Stimulated activated CD4-positive, alpha-beta T cell treated with anti-CD3 and anti-CD28 coated beads, Interleukin-1b, Interleukin-23, amount 100 ng/mL, for 48 hours (primary cell): Measurements from ENCODE around the gene EFS.
A peak's percentile ranks its signal among the peaks of the same experiment; 100 is the strongest.
"Not testable (repeated sequence)": the region's sequence is repeated elsewhere in the genome, so short reads cannot be mapped to it uniquely, and the experiment has no call there.

ENCODE experiments used
- DNase-seq: peaks from one replicate; pipeline ENCODE4 v3.0.0-alpha.2; 2020

EFS gene

GRCh38 chr14:23356662-23357061, 8.3 kb downstream of the EFS start:
- DNase-seq = no peak

DNA sequence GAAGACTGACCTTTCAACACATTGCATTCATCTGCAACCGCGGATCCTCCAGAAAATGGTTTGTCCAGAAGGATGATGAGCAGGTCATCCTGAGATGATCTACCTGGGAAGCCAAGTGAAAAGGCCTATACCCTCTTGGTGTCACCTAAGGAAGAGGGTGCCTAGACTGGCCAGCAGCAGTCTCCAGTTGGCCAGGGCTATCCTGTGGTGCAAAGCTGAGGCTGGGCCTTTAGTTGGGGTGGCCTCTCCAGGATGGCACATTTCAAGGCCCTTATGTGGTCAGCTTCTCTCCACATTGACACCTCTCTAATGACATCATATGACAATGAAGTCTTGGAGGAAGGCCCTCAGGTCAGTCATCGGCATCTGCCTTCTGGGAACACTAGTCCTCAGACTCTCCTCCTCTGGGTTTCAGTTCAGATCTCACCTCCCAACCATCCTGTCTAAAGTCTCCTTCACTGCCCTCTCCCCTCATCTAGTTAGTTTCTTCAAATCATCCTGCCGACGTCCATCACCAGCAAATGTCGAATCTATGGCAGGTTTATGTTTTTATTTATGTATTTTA, 9.0 kb downstream of the EFS start:
- DNase-seq = no peak

GRCh38 chr14:23354990-23355389, 10.0 kb downstream of the EFS start:
- no peak for DNase-seq

GRCh38 chr14:23353433-23353780, 11.6 kb downstream of the EFS start:
- no peak for DNase-seq

- DNase-seq = peak; percentile 52
Measured at GRCh38 chr14:23352506-23353432, 12.2 kb downstream of the EFS start, which contains the start of gene SLC22A17. TSS of gene SLC22A17 (minus strand) at chr14:23352887.

DNA sequence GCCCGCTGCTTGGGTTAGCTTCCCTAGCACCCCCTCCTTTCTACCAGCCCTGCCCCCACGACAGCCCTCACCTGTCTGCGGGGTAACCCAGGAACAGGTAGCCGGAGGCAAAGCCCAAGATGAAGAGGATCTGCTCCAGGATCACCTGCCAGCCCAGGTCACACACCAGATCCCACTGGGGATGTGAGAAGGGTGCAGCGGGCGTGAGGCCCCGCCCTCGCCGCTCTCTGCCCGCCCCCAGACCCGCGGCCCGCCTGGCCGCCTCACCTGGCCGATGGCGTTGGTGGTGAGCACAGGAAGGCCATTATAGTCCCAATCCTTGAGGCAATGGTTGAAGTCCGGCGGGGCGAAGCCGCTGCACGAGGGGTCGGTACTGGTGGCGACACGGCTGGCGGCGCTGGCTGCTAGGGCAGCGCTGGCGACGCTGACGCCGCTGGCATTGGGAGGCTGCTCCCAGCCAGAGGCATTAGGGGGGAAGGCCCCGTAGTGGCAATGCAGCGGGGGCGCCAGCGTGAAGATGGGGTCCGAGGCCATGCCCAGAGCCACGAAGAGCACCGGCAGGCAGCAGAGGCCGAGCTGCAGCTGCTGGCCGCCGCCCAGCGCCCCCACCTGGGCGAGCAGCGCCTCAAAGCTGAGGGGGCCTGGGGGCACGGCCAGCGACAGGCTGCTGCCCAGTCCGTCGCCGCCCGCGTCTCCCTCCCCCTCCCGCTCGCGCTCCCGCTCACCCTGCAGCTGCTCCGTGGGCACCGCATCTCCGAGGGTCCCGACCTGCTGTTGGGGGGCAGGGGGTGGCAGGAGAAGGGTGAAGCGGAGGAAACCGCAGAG, 13.1 kb downstream of the EFS start:
- DNase-seq = no peak

DNA sequence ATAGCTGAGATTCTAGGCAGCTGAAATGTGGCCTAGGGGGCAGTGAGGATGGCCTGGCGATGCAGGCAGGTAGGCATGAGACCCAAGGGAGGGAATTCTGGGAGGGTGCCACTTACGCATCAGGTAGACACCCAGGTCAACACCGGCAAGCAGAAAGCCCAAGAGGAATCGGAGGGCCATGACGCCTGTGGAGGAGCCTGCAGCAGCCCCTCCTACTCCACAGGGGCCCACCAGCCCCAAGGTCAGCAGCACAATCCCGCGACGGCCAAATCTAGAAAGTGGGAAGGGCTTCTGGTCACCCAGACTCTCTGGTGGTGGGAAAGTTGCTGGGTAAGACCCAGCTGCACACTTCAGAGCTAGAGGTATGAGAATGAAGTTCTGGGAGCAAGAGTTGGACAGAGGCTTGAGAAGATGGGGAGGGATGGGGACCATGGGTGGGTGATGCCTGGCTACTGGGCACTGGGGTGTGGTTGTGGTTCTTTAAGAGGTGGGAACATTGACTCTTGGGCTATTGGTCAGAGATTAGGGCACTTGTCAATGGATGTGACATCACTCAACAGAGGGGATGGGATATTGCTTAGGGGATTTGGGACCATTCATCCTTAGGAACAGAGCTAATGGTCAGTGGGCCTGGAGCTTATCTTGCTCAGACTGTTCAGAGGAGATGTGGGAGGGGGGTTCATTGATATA, 15.7 kb downstream of the EFS start:
- no peak for DNase-seq

GRCh38 chr14:23348297-23348655, 16.7 kb downstream of the EFS start:
- no peak for DNase-seq

DNA sequence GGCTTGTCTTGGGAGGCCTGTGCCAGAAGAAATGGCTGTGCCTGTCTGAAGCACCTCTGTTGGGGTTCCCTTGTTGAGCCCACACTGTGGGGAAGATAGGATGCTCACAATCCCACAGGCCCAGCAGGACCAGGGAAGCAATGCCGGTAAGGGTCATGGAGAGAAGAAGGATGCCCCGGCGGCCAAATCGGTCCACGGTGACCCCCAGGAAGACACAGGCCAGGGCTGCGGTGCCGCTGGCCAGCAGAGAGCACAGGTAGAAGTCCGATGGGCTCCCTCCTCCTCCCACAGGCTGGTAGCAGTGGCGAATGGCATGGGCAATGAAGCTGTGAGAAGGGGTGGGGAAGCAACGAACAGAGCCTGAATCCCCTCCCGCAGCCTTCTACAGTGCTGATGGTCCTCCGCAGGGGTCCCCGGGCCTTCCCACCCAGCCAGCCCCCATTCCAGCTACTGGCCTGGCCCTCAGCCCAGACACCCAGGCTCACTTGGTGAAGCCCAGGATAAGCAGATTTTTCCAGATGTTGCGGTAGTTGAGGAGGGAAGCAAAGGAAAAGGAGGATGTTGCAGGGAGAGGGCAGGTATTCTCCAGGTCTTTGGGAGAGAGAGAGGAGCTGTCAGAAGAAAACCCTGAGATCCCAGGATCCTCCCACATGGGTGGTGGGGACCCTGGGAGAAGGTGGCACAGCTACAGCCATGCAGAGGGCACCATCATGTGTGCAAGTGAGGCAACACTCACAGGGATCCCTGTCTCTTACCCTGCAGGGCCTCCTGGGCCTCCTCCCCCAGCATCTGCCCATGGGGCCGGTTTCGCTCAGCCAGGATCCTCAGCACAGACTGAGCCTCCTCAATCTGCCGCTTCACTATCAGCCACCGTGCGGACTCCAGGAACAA, 17.3 kb downstream of the EFS start:
- DNase-seq = no peak

- DNase-seq = no peak
Measured at GRCh38 chr14:23346693-23347405, 18.1 kb downstream of the EFS start.

- no peak for DNase-seq
Measured at GRCh38 chr14:23345987-23346692, 18.8 kb downstream of the EFS start.

- DNase-seq = no peak
Measured at GRCh38 chr14:23344481-23344880, 20.5 kb downstream of the EFS start.

- no peak for DNase-seq
Measured at GRCh38 chr14:23339506-23340268, 25.3 kb downstream of the EFS start.

DNA sequence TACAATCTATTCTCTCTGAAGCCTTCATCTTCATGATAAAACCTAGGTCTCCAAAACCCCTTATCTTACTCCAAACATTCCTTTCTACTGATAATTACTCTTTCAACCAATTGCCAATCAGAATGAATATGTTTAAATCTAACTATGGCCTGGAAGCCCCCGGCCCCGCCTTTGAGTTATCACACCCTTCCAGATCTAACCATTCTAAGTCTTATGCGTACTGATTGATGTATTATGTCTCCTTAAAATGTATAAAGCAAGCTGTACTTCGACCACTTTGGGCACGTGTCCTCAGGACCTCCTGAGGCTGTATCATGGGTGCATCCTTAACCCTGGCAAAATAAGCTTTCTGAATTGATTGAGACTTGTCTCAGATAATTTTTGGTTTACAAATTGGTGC, 29.3 kb downstream of the EFS start:
- no peak for DNase-seq

DNA sequence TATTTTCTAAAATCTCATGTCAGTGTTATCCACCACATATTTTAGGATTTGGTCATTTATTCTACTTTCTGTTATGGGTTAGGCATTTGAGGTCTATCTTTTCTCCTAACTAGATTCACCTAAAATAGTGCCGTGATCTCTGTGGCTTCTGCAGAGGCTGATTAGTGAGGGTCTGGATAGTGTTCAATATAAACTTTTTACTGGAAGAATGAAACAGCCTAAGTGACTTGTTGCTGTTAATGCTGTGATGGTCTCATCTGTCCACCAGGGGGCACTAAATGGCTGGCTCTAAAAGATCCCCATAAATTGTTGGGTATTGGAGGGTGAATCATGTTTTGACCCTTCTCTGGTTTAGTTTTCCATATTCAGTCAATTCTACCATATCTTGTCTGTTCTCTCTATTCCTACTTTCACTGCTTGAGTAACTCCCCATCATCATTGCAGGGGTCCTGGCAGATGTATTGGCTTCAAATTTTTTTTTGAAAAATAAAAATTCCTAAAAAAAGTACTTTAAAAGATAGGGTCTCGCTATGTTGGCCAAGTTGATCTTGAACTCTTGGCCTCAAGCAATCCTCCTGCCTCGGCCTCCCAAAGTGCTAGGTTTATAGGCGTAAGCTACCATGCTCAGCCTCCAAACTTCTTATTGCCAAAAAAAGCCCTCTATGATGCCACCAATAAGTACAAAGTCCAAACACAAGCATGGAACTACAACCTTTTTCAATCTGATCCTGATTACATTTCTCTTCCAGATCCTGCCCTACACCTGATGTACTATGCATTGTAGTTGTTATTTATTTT, 36.8 kb downstream of the EFS start:
- peak; percentile 71 for DNase-seq

DNA sequence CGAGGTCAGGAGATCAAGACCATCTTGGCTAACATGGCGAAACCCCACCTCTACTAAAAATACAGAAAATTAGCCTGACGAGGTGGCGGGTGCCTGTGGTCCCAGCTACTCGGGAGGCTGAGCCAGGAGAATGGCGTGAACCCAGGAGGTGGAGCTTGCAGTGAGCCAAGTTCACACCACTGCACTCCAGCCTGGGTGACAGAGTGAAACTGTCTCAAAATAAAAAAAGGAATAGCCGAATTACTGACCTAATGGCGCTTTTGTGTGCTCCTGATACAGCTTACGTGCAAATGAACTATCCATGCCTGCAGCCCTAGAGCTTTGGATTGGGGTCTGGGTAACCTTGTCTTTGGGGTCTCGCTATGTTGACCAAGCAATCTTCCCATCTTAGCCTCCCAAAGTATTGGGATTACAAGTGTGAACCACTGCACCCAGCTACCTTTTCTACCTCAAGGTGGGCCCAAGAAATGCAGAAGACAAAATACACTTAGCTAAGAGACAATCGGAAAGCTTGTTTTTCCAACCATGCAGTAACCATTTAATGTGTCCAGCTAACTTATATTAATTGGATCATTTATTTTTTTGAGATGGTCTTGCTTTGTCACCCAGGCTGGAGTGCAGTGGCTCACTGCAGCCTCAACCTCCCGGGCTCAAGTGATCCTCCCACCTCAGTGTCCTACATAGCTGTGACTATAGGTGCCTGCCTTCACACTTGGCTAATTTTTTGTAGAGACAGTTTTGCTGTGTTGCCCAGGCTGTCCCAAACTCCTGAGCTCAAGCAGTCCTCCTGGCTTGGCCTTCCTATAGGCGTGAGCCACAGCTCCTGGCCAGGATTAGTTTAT, 38.3 kb downstream of the EFS start:
- no peak for DNase-seq

GRCh38 chr14:23325746-23326145, 39.2 kb downstream of the EFS start:
- DNase-seq = not testable (repeated sequence)

- DNase-seq = no peak
Measured at GRCh38 chr14:23324993-23325392, 40.0 kb downstream of the EFS start.
